Measurements from ENCODE around the gene CD200.
"Not testable (repeated sequence)": the region's sequence is repeated elsewhere in the genome, so short reads cannot be mapped to it uniquely, and the experiment has no call there.

The CD200 gene

GRCh38 chr3:112360561-112360960 is 27.6 kb downstream of the CD200 start:
- no peak for DNase-seq (ENCODE audit: low read depth, low spot score)

GRCh38 chr3:112362221-112362620 is 29.3 kb downstream of the CD200 start:
- no peak for DNase-seq (ENCODE audit: low read depth, low spot score)

GRCh38 chr3:112364291-112364690 is 31.3 kb downstream of the CD200 start:
- DNase-seq (ENCODE audit: low read depth, low spot score): no peak

GRCh38 chr3:112365035-112365434 is 32.1 kb downstream of the CD200 start:
- no peak for DNase-seq (ENCODE audit: low read depth, low spot score)

- no peak for DNase-seq (ENCODE audit: low read depth, low spot score)
These were observed 32.7 kb downstream of the CD200 start for GRCh38 chr3:112365636-112366035.

- DNase-seq (ENCODE audit: low read depth, low spot score): no peak
These were observed 33.6 kb downstream of the CD200 start for GRCh38 chr3:112366522-112366921.

- no peak for DNase-seq (ENCODE audit: low read depth, low spot score)
These were observed 38.6 kb downstream of the CD200 start for GRCh38 chr3:112371569-112371968.

GRCh38 chr3:112372396-112372795 is 39.4 kb downstream of the CD200 start:
- DNase-seq (ENCODE audit: low read depth, low spot score): no peak

- DNase-seq (ENCODE audit: low read depth, low spot score): no peak
These were observed 40.5 kb downstream of the CD200 start for GRCh38 chr3:112373476-112373875.

- DNase-seq (ENCODE audit: low read depth, low spot score): no peak
These were observed 41.0 kb downstream of the CD200 start for GRCh38 chr3:112373924-112374323.

- DNase-seq (ENCODE audit: low read depth, low spot score): no peak
These were observed 41.4 kb downstream of the CD200 start for GRCh38 chr3:112374333-112374734.

GRCh38 chr3:112375117-112375516 is 42.2 kb downstream of the CD200 start:
- no peak for DNase-seq (ENCODE audit: low read depth, low spot score)

- no peak for DNase-seq (ENCODE audit: low read depth, low spot score)
These were observed 43.4 kb downstream of the CD200 start for GRCh38 chr3:112376241-112376911.

GRCh38 chr3:112376992-112377391 is 44.0 kb downstream of the CD200 start:
- no peak for DNase-seq (ENCODE audit: low read depth, low spot score)

- DNase-seq (ENCODE audit: low read depth, low spot score): no peak
These were observed 44.7 kb downstream of the CD200 start for GRCh38 chr3:112377568-112378071.

- not testable (repeated sequence) for DNase-seq (ENCODE audit: low read depth, low spot score)
These were observed 45.4 kb downstream of the CD200 start for GRCh38 chr3:112378347-112378746.

- peak; percentile 18 for DNase-seq (ENCODE audit: low read depth, low spot score)
These were observed 46.2 kb downstream of the CD200 start for GRCh38 chr3:112379020-112379690.

GRCh38 chr3:112381673-112382542 is 49.0 kb downstream of the CD200 start:
- no peak for DNase-seq (ENCODE audit: low read depth, low spot score)

- no peak for DNase-seq (ENCODE audit: low read depth, low spot score)
These were observed 49.7 kb downstream of the CD200 start for GRCh38 chr3:112382543-112383160.

- DNase-seq (ENCODE audit: low read depth, low spot score): no peak
These were observed 51.8 kb downstream of the CD200 start for GRCh38 chr3:112384769-112385168.

GRCh38 chr3:112388972-112389371 is 56.0 kb downstream of the CD200 start:
- DNase-seq (ENCODE audit: low read depth, low spot score): no peak

- no peak for DNase-seq (ENCODE audit: low read depth, low spot score)
These were observed 57.0 kb downstream of the CD200 start for GRCh38 chr3:112389961-112390360.
